GM12873 (cell line): ENCODE data around the gene BDKRB2.

Experiments
- TF ChIP-seq, protein P1 (sequence below): IDR thresholded peaks from 2 replicates; pipeline ENCODE4 v1.5.1; 2012; ENCODE audit warnings: low read depth, mild to moderate bottlenecking, moderate library complexity, low read length, control low read depth; ENCODE audit not compliant: insufficient read depth; ENCODE audit errors: missing control alignments

Gene BDKRB2

DNA sequence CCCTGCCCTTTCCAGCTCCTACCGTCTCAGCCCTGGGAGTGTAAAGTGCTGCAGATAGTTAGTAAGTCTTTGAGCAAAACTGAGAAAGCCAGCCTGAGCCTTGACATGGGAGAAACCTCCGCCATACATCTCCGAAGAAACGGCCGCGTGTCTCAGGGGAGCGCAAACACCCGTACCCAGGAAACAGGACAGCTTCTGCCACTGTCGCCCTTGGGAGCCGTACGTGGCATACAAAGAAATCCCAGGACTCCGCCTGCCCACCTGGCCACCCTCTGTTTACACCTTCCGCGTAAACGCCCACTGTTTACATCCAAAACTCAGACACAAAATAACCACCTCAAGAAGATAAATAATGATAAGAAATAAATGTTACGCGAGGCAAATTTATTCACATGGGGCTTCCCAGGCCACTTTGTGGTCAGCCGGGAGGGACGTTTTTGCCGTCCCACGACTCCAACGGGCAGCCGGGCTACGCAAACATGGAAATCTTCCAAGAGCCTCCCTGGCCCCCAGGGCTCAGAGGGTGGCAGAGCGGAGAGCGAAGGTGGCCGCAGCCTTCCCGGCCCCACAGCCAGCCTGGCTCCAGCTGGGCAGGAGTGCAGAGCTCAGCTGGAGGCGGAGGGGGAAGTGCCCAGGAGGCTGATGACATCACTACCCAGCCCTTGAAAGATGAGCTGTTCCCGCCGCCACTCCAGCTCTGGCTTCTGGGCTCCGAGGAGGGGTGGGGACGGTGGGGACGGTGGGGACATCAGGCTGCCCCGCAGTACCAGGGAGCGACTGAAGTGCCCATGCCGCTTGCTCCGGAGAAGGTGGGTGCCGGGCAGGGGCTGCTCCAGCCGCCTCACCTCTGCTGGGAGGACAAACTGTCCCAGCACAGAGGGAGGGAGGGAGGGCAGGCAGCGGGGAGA is at the start of gene BDKRB2:
TSS of gene BDKRB2 (plus strand) at position 689 of the 908 bp plus-strand sequence. CDS start 32,269 bp downstream, outside the sequence.
- TF ChIP-seq, protein P1, sequence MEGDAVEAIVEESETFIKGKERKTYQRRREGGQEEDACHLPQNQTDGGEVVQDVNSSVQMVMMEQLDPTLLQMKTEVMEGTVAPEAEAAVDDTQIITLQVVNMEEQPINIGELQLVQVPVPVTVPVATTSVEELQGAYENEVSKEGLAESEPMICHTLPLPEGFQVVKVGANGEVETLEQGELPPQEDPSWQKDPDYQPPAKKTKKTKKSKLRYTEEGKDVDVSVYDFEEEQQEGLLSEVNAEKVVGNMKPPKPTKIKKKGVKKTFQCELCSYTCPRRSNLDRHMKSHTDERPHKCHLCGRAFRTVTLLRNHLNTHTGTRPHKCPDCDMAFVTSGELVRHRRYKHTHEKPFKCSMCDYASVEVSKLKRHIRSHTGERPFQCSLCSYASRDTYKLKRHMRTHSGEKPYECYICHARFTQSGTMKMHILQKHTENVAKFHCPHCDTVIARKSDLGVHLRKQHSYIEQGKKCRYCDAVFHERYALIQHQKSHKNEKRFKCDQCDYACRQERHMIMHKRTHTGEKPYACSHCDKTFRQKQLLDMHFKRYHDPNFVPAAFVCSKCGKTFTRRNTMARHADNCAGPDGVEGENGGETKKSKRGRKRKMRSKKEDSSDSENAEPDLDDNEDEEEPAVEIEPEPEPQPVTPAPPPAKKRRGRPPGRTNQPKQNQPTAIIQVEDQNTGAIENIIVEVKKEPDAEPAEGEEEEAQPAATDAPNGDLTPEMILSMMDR: no peak

DNA sequence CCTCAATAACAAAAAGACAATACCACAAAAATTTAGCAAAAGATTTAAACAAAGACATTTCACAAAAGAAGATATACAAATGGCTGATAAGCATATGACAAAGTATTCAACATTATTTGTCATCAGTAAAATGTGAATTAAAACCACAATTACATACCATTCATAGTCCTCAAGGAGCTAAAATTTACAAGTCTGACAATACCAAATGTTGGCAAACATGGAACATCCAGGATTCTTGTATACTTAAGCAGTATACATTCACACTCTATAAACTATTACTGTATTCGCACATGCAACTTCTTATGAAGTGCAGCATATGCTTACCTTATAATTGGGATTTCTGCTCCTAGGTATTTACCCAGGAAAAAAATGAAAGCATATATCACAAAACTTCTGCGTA is 49.7 kb upstream of the BDKRB2 start:
- TF ChIP-seq, protein P1: no peak

DNA sequence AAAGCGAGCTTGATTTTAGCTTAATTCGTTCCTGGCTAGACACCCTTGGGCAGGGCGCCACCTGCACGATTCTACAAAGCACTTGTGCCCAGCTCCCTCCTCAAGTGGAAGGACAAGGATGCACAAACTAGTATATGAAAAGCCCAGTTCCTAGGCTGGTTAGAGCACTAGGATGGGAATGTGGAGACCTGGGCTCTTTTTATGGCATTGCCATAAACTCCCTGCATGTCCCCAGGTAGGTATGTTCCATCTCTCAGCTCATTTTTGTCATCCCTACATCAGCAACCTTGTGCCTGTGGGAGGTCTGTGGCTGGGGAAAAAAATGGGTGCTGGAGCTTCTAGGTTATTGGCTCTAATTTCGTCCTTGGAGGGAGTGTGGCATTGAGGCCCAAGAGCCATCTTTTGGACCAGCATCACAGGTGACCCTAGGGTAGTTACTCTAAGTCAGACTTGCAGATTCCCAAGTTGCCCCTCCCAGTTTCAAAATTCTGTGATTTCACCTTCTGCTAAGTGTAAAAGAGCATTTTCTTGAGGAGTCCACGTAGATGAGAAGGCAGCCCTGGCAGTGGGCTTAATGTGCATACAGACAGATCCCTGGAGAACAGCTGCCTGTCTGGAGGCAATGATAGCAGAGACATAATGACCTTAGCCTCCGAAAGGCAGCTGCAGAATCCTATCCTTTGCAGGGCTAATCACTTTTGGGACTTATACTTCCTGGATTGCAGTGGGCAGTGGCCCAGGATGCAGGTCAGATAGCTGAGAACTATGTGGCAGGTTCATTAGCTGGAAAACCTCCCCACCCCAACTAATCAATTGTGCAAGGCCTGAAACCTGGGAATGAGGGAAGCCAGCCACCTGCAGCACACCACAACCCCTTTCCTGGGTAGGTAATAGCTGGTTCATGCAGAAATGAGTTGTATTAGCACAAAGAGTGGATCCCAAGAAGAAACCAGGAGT is 47.6 kb upstream of the BDKRB2 start:
- TF ChIP-seq, protein P1: no peak

DNA sequence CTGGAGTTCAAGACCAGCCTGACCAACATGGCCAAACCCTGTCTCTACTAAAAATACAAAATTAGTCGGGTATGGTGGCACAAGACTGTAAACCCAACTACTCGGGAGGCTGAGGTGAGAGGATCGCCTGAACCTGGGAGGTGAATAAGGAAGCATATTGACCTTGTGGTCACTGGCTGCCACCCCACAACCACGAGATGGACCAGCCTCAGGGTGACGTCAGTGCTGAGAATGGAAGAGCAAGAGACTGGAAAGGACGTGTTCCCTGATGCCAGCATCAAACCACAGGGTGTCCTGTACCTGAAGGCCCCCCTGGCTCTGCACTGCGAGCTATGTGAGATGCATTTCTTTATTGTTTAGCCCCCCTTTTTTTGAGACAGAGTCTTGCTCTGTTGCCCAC is 45.9 kb upstream of the BDKRB2 start:
- TF ChIP-seq, protein P1: no peak

DNA sequence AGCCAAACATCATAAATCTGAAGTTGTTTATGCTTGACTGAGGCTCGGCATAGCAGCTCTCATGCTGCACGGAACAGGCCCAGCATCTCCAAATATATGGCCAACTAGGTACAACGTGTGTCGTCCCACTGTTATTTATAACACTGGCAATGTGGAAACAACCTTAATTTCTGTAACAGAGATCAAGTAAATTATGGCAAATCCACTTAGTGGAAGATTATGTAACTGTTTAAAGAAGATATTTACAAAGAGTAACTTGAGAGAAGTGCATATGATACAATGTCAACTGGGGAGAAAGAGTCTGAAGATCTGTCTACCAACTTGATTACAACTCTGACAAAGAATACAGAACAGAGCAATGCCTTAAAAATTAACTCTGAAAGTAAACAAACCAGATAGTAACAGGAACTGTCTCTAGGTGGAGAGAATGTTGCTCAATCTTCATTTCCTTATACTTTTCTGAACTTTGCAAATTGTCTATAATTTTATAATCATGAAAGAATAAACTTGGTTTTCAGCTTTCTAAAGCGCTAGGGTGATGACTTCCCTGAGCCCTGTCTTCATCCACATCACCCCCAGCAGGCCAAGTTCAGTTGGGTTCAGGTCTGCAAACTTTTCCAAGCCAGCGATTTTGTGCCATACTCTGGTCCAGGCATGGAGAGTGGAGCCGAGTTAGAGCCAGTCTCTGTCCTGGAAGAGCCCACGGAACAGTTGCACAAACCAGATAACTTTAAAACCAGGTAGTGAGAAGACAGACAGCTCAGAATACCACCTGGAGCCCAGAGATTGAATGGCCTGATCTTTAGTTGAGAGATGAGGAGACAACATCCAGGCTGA is 44.3 kb upstream of the BDKRB2 start:
- TF ChIP-seq, protein P1: no peak

DNA sequence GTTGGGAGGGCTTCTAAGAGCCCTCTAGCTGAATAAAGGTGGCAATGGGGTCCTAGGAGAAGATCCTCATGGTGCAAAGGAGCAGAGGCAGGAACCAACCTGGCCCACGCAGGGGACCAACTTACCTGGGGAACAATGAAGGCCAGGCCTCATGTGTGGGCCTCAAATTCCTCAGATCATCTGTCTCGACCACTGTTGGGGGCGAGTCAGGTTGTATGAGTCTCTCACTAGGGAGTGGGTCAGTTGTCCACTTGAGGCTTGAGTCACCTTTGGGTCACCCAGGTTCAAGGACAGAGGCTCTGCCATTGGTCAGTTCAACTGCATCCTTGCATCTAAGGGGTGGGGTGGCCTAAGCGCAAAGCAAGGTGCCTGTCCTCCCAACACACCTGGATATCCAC is 43.7 kb upstream of the BDKRB2 start:
- TF ChIP-seq, protein P1: no peak
